GM19324 (cell line): ENCODE measurements around the gene TMEM101.
"Not testable (repeated sequence)": the region's sequence is repeated elsewhere in the genome, so short reads cannot be mapped to it uniquely, and the experiment has no call there.

Experiments
- ATAC-seq: cut with Tn5 transposase; IDR thresholded peaks from one replicate; pipeline ENCODE4 v1.9.1; 2021; ENCODE audit warnings: mild to moderate bottlenecking, moderate library complexity; ENCODE audit not compliant: unreplicated experiment, low FRiP score

TMEM101 gene

DNA sequence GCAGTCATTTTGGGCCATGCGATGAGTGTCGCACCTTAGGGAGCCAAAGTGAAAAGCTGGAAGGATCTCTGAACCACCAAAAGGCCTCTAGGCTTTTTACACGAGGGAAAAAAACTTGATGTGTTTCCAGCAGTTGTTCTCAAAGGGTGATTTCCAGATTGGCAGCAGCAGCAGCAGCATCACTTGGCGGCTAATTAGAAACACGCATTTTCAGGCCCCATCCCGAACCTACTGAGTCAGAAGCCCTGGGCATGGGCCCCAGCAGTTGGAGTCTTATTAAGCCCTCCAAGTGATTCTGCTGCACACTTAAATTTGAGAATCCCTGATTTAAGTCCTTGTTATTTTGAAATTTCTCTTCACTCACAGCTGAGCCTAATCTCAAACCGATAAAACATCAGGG lies 35.8 kb downstream of the TMEM101 start:
- no peak for ATAC-seq

DNA sequence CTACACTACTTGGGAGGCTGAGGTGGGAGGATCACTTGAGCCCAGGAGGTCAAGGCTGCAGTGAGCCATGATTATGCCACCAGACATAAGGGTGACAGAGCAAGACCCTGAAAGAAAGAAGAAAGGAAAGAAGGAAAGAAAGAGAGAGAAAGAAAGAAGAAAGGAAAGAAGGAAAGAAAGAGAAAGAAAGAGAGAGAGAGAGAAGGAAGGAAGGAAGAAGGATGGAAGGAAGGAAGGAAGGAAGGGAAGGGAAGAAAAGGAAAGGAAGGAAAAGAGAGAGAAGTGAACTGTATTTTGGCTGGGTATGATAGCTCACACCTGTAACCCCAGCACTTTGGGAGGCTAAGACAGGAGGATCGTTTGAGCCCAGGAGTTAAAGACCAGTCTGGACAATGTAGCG lies 36.7 kb downstream of the TMEM101 start:
- ATAC-seq, result no peak

DNA sequence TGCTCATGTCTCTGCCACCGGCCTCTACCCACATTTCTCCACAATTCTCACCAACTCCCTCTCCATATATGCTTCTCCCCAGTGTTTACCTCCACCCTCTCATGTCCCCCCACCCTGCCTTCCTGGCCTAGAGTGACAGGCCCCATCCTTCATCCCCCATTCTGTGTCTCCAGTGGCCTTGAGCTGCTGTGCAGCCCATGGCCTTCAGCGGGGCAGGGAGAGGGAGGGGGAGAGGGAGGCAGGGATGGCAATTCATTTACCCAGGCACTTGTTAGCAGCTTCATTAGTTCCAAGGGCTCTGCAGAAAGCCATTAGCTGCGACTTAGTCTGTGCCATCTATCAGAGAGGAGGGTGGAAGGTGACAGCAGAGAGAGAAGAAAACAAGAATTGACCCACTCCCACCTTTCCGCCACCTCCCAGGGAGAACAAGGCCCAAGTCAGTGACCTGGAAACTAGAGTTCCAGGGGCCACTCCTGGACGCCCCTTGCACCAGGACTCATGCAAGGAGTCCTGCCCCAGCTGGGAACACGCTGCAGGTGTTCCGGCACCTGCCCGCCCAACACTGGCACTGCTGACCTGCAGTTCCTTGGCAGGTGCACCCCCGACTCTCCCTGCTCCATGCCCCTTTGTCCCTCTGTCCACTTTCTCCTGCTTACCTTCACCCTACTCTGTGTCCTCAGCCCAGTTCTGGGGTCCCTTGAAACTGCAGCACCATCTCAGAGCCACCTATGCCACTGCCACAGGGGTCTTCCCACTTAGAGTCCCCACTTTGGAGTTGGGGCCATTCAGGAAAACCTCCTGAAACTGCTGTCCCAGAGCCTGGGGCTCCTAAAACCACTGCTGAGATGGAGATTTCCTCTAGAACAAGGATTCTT lies 37.6 kb downstream of the TMEM101 start:
- ATAC-seq, result no peak

GRCh38 chr17:43975898-43976297 lies 38.9 kb downstream of the TMEM101 start:
- ATAC-seq, result no peak

DNA sequence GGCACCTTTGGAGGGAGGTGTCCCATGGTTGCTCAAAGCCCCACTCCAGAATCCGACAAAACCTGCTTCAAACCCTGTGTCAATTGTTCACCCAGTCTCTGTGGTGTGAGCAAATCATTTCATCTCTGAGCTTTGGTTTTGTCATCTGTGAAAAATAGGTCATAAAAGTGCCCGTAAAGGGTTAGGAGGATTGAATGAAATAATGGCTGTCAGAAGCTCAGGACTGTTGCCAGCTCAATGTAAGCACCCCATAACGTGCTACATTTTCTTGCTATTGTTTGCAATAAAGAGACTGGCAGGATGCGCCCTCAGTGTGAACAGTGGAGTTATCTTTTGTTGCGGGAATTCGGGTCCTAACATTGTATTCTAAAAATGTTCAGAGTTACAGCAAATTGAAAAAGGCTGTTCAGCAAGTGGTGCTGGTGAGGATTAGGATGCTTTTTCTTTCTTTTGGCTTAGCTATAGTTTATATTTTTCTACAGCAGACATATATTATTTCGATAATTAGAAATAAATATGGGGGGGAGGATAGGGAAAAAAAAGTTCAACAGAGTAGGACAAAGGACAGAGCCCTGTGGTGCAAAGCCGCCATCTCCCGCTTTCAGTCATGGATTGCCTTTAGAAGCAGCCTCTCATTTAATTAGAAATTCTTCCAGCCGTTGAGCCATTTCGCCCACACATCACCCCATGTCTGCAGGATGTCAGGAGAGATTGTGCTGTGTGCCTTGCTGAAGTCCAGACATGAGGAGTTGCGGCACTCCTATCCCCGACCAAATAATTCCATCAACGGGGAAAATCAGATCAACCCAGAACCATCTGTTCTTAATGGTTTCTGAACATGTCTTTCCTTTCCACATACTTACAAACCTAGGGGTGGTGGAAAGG lies 40.1 kb downstream of the TMEM101 start:
- no peak for ATAC-seq

DNA sequence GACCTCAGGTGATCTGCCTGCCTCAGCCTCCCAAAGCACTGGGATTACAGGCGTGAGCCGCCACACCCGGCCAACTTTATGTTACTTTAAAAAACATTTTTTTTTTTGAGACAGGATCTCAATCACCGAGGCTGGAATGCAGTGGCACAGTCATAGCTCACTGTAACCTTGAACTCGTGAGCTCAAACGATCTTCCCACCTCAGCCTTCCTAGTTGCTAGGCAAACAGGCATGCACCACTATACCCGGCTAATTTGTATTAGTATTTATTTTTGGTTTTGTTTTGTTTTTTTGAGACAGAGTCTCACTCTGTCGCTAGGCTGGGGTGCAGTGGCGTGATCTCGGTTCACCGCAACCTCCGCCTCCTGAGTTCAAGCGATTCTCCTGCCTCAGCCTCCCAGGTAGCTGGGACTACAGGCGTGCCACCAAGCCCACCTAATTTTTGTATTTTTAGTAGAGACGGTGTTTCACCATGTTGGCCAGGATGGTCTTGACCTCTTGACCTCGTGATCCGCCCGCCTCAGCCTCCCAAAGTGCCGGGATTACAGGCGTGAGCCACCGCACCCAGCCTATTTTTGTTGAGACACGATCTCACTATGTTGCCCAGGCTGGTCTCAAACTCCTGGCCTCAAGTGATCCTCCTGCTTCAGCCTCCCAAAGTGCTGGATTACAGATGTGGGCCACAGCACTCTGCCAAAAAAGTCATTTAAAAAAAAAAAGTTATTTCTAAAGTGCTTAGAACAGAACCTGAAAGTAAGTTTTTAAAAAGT lies 42.1 kb downstream of the TMEM101 start:
- not testable (repeated sequence) for ATAC-seq

GRCh38 chr17:43971436-43971835 lies 43.3 kb downstream of the TMEM101 start:
- not testable (repeated sequence) for ATAC-seq

- no peak for ATAC-seq
These were observed 44.4 kb downstream of the TMEM101 start for GRCh38 chr17:43970366-43970765.

DNA sequence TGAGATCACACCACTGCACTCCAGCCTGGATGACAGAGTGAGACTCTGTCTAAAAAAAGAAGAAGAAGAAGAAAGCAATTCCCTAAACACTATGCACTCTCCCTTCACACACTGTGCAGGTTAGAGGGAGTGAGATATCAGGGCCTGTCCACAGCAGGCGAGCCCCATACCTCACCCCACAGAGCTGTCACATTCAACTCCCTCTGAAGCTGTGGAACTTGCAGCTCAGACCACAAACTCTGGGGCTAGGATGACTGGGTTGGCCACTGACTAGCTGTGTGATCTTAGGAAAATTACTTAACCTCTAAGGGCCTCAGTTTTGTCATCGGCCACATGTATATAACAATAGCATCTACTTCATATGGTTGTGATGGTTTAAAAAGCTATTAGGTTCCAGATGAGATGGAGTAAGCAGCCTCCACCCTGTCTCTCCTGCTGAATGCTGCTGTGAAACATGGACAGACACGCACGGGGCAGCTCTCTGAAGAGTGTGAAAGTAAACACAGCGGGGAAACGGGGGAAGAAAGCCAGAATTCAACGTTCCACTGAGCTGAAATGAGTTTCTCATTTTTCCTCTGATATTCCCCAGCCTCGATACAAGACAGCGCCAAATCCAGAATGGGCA lies 47.4 kb downstream of the TMEM101 start:
- no peak for ATAC-seq

DNA sequence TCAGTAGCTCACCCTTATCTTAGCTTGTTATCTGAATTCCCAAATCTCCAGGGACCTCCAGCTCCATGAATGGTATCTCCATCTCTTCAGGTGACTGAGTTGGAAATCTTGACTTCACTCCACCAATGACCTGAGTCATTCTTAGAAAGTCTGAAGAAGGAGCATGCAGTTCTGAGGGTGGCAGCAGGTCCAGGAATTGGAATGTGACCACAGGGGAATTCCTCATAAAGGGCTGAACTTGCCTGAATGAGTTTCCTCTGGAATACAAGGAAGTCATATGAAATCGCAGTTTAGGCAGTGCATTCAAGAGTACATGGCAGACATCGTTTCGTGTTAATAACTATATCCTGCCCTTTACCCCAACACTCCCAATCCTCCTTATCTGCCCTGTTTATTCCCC lies 48.5 kb downstream of the TMEM101 start:
- no peak for ATAC-seq

GRCh38 chr17:43962479-43962878 lies 52.3 kb downstream of the TMEM101 start:
- no peak for ATAC-seq

GRCh38 chr17:43961954-43962353 lies 52.8 kb downstream of the TMEM101 start:
- no peak for ATAC-seq

GRCh38 chr17:43961292-43961691 lies 53.5 kb downstream of the TMEM101 start:
- ATAC-seq, result not testable (repeated sequence)
